GM23338 (cell line): Measurements from ENCODE around the gene ISOC2. TPM values are rescaled to one million over a fixed set of nuclear protein-coding genes. Genes with fewer than 3 reads are reported as not detected.

Experiments
- ATAC-seq: fragments of 200-7000 bp; cut with Tn5 transposase; 3 replicates; pipeline ENCODE4 v1.9.1; 2020
- DNase-seq: peaks from one replicate; pipeline ENCODE4 v3.0.0-alpha.2; 2015; ENCODE audit warnings: low spot score
- H2AFZ ChIP-seq: fragments of 200-600 bp; sonication (generic); 2 replicates; pipeline ENCODE4 v1.8.0; 2016; ENCODE audit warnings: antibody characterized with exemption, mild to moderate bottlenecking, moderate library complexity
- H3F3A ChIP-seq: fragments of 200-600 bp; sonication (generic); replicated peaks from 2 replicates; pipeline ENCODE4 v1.8.0; 2017; ENCODE audit warnings: antibody characterized with exemption, mixed run types, low read depth
- H3K27ac ChIP-seq: fragments of 200-600 bp; sonication (generic); 2 replicates; pipeline ENCODE4 v1.6.1; 2016; ENCODE audit warnings: low read depth
- H3K27me3 ChIP-seq: fragments of 200-600 bp; sonication (generic); 2 replicates; pipeline ENCODE4 v1.8.0; 2016; ENCODE audit warnings: mild to moderate bottlenecking, mixed run types, moderate library complexity; ENCODE audit not compliant: insufficient read depth
- H3K36me3 ChIP-seq: fragments of 200-600 bp; sonication (generic); 2 replicates; pipeline ENCODE4 v1.8.0; 2016; ENCODE audit warnings: mild to moderate bottlenecking; ENCODE audit not compliant: insufficient read depth
- H3K4me1 ChIP-seq: fragments of 200-600 bp; sonication (generic); 2 replicates; pipeline ENCODE4 v1.8.0; 2016; ENCODE audit warnings: mild to moderate bottlenecking, moderate library complexity; ENCODE audit not compliant: insufficient read depth
- H3K4me2 ChIP-seq: fragments of 200-600 bp; sonication (generic); 2 replicates; pipeline ENCODE4 v1.7.1; 2017; ENCODE audit warnings: mixed run types
- H3K4me3 ChIP-seq: fragments of 200-600 bp; sonication (generic); 2 replicates; pipeline ENCODE4 v1.6.1; 2016; ENCODE audit warnings: mixed run types
- H3K79me2 ChIP-seq: fragments of 200-600 bp; sonication (generic); replicated peaks from 2 replicates; pipeline ENCODE4 v1.8.0; 2017; ENCODE audit warnings: mild to moderate bottlenecking; ENCODE audit not compliant: insufficient read depth
- H3K9me2 ChIP-seq: fragments of 200-600 bp; sonication (generic); 2 replicates; pipeline ENCODE4 v1.8.0; 2017; ENCODE audit not compliant: insufficient read depth
- H4K20me1 ChIP-seq: fragments of 200-600 bp; sonication (generic); replicated peaks from 2 replicates; pipeline ENCODE4 v1.8.0; 2017; ENCODE audit warnings: mild to moderate bottlenecking; ENCODE audit not compliant: insufficient read depth
- H3K27ac Mint-ChIP-seq: 2 replicates; pipeline ENCODE4 v1.8.0; 2020; ENCODE audit warnings: inconsistent platforms, mild to moderate bottlenecking, moderate library complexity, mixed read lengths
- H3K27me3 Mint-ChIP-seq: 3 replicates; pipeline ENCODE4 v1.8.0; 2022; ENCODE audit warnings: low read depth, mild to moderate bottlenecking, moderate library complexity, mixed read lengths, inconsistent platforms; ENCODE audit not compliant: insufficient read depth, poor library complexity
- H3K36me3 Mint-ChIP-seq: 3 replicates; pipeline ENCODE4 v1.8.0; 2021; ENCODE audit warnings: low read depth, mild to moderate bottlenecking, inconsistent platforms, moderate library complexity, mixed read lengths
- H3K4me1 Mint-ChIP-seq: 3 replicates; pipeline ENCODE4 v1.8.0; 2020; ENCODE audit warnings: mild to moderate bottlenecking, inconsistent platforms, mixed read lengths
- H3K4me3 Mint-ChIP-seq: 3 replicates; pipeline ENCODE4 v1.8.0; 2021; ENCODE audit warnings: moderate library complexity, mild to moderate bottlenecking, inconsistent platforms, mixed read lengths
- H3K9me3 Mint-ChIP-seq: 3 replicates; pipeline ENCODE4 v1.8.0; 2020; ENCODE audit warnings: moderate library complexity, mild to moderate bottlenecking, inconsistent platforms, mixed read lengths
- CREB1 ChIP-seq: fragments of 250-450 bp; sonication (Bioruptor Pico); IDR thresholded peaks from 2 replicates; pipeline ENCODE4 v1.5.0; 2020; ENCODE audit warnings: low read depth, mild to moderate bottlenecking, moderate library complexity
- CTCF ChIP-seq, 2 experiments: fragments of 200-600 bp in 1 of 2; sonication (generic) in 1 of 2; conservative IDR thresholded peaks; 2 replicates each; pipeline versions ENCODE4 v1.5.1 to v1.6.1; 2016 to 2017; ENCODE audit warnings: antibody characterized with exemption in 2 of 2, low read depth in 2 of 2, mild to moderate bottlenecking in 2 of 2, moderate library complexity in 1 of 2
- ETS1 ChIP-seq: IDR thresholded peaks from 2 replicates; pipeline ENCODE4 v1.6.1; 2016; ENCODE audit warnings: antibody characterized with exemption
- JUNB ChIP-seq: IDR thresholded peaks from one replicate; pipeline ENCODE4 v1.6.1; 2016; ENCODE audit warnings: antibody characterized with exemption; ENCODE audit not compliant: unreplicated experiment
- NANOG ChIP-seq: IDR thresholded peaks from 2 replicates; pipeline ENCODE4 v1.6.1; 2016; ENCODE audit warnings: antibody characterized with exemption, borderline replicate concordance
- STAT1 ChIP-seq: IDR thresholded peaks from one replicate; pipeline ENCODE4 v1.6.1; 2016; ENCODE audit warnings: antibody characterized with exemption; ENCODE audit not compliant: unreplicated experiment
- ZNF114 ChIP-seq: fragments of 250-450 bp; sonication (Bioruptor Pico); IDR thresholded peaks from 2 replicates; pipeline ENCODE4 v1.5.0; 2020; ENCODE audit warnings: mild to moderate bottlenecking, moderate library complexity
- ZNF331 ChIP-seq: fragments of 250-450 bp; sonication (Bioruptor Pico); IDR thresholded peaks from 2 replicates; pipeline ENCODE4 v1.5.0; 2020; ENCODE audit warnings: low read depth, mild to moderate bottlenecking, moderate library complexity
- polyA plus RNA-seq: library from polyadenylated mRNA; unstranded; fragments of >200 nt; fragmentation: Nextera tagmentation; extraction: Ambion mirVana; gene quantifications from 2 replicates; pipeline ENCODE4 v1.2.1, GENCODE V29; 2016
- total RNA-seq: library from RNA; depleted of rRNA; stranded (reverse); fragments of >200 nt; shearing (Covaris generic); gene quantifications from 2 replicates; pipeline ENCODE4 v1.2.3, GENCODE V29; 2014
- TF ChIP-seq, protein P1 (sequence below): fragments of 250-450 bp; sonication (Bioruptor Pico); IDR thresholded peaks from 2 replicates; pipeline ENCODE4 v1.5.0; 2020; ENCODE audit warnings: mild to moderate bottlenecking, moderate library complexity

Gene ISOC2
- total and polyA plus RNA-seq, 2 experiments from 2014 or later = 62.6 to 85.2 TPM

- TF ChIP-seq ZNF331 (CRISPR knock-in tag) (no peak), CREB1 (CRISPR knock-in tag) (peak; percentile 99), CTCF (conservative IDR thresholded peaks at IDR 0.05; ENCODE audit: low read depth in 2 of 2) (peak; percentile 89 to 99), STAT1 (no peak), JUNB (no peak)
- peak; percentile 95 for DNase-seq
- no peaks in the 10 kb centered on the region for H3K36me3 ChIP-seq
- no peaks in the 10 kb centered on the region for H4K20me1 ChIP-seq
- no peaks in the 10 kb centered on the region for H3F3A ChIP-seq
- Mint-ChIP-seq H3K4me3 (peak overlapping the region; percentile 39), H3K27ac (no peak overlapping the region), H3K36me3 (peaks cover 15% of the 10 kb centered on the region), H3K27me3 (peaks cover 41% of the 10 kb centered on the region), H3K9me3 (peaks cover 21% of the 10 kb centered on the region), H3K4me1 (no peaks in the 10 kb centered on the region)
- H3K79me2 ChIP-seq = no peaks in the 10 kb centered on the region
- H3K27ac ChIP-seq = no peak overlapping the region
- H3K9me2 ChIP-seq = no peaks in the 10 kb centered on the region
- peak overlapping the region; percentile 37; the same call in 1 of the 2 replicates for H3K4me2 ChIP-seq
- H3K4me1 ChIP-seq = no peaks in the 10 kb centered on the region
- ATAC-seq = peak; percentile 97
- peaks cover 32% of the 10 kb centered on the region for H3K27me3 ChIP-seq
- H3K4me3 ChIP-seq = peak overlapping the region; percentile 24; the same call in 1 of the 2 replicates
- H2AFZ ChIP-seq = peak overlapping the region; percentile 96; the same call in 1 of the 2 replicates
Observed at GRCh38 chr19:55503502-55504251, 42.2 kb upstream of the ISOC2 start.

DNA sequence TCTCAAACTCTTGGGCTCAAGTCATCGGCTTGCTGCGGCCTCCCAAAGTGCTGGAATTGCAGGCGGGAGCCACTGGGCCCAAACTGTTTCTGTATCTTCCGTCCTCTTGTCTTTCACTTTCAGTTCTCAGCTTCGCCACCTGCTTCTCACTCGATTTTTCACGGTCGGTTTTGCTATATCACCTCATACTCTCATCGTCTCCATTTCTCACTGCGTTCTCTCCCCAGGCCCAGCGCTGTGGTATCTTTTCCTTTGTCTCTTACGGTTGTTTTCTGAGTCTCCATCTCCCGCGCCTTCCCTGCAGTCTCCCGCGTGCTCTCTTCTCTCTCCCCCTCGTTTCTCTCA lies 41.7 kb upstream of the ISOC2 start:
- H3F3A ChIP-seq = no peaks in the 10 kb centered on the region
- H3K27ac ChIP-seq = no peak overlapping the region
- Mint-ChIP-seq H3K9me3 (peaks cover 21% of the 10 kb centered on the region), H3K27me3 (peaks cover 41% of the 10 kb centered on the region), H3K4me1 (no peaks in the 10 kb centered on the region), H3K36me3 (peaks cover 15% of the 10 kb centered on the region), H3K27ac (no peak overlapping the region), H3K4me3 (no peak overlapping the region; the same call in 2 of the 3 replicates)
- no peaks in the 10 kb centered on the region for H3K9me2 ChIP-seq
- H3K79me2 ChIP-seq = no peaks in the 10 kb centered on the region
- H3K27me3 ChIP-seq = peaks cover 32% of the 10 kb centered on the region
- H3K36me3 ChIP-seq = no peaks in the 10 kb centered on the region
- no peak overlapping the region for H3K4me3 ChIP-seq
- peak overlapping the region; percentile 96; the same call in 1 of the 2 replicates for H2AFZ ChIP-seq
- ATAC-seq (no peak), DNase-seq (no peak)
- H4K20me1 ChIP-seq = no peaks in the 10 kb centered on the region
- H3K4me1 ChIP-seq = no peaks in the 10 kb centered on the region
- H3K4me2 ChIP-seq = no peak overlapping the region
- no peak for TF ChIP-seq CTCF (conservative IDR thresholded peaks at IDR 0.05; ENCODE audit: low read depth in 2 of 2)
- no peak for TF ChIP-seq JUNB
- TF ChIP-seq ZNF331 (CRISPR knock-in tag) = no peak
- TF ChIP-seq CREB1 (CRISPR knock-in tag) = no peak
- TF ChIP-seq, protein P1, sequence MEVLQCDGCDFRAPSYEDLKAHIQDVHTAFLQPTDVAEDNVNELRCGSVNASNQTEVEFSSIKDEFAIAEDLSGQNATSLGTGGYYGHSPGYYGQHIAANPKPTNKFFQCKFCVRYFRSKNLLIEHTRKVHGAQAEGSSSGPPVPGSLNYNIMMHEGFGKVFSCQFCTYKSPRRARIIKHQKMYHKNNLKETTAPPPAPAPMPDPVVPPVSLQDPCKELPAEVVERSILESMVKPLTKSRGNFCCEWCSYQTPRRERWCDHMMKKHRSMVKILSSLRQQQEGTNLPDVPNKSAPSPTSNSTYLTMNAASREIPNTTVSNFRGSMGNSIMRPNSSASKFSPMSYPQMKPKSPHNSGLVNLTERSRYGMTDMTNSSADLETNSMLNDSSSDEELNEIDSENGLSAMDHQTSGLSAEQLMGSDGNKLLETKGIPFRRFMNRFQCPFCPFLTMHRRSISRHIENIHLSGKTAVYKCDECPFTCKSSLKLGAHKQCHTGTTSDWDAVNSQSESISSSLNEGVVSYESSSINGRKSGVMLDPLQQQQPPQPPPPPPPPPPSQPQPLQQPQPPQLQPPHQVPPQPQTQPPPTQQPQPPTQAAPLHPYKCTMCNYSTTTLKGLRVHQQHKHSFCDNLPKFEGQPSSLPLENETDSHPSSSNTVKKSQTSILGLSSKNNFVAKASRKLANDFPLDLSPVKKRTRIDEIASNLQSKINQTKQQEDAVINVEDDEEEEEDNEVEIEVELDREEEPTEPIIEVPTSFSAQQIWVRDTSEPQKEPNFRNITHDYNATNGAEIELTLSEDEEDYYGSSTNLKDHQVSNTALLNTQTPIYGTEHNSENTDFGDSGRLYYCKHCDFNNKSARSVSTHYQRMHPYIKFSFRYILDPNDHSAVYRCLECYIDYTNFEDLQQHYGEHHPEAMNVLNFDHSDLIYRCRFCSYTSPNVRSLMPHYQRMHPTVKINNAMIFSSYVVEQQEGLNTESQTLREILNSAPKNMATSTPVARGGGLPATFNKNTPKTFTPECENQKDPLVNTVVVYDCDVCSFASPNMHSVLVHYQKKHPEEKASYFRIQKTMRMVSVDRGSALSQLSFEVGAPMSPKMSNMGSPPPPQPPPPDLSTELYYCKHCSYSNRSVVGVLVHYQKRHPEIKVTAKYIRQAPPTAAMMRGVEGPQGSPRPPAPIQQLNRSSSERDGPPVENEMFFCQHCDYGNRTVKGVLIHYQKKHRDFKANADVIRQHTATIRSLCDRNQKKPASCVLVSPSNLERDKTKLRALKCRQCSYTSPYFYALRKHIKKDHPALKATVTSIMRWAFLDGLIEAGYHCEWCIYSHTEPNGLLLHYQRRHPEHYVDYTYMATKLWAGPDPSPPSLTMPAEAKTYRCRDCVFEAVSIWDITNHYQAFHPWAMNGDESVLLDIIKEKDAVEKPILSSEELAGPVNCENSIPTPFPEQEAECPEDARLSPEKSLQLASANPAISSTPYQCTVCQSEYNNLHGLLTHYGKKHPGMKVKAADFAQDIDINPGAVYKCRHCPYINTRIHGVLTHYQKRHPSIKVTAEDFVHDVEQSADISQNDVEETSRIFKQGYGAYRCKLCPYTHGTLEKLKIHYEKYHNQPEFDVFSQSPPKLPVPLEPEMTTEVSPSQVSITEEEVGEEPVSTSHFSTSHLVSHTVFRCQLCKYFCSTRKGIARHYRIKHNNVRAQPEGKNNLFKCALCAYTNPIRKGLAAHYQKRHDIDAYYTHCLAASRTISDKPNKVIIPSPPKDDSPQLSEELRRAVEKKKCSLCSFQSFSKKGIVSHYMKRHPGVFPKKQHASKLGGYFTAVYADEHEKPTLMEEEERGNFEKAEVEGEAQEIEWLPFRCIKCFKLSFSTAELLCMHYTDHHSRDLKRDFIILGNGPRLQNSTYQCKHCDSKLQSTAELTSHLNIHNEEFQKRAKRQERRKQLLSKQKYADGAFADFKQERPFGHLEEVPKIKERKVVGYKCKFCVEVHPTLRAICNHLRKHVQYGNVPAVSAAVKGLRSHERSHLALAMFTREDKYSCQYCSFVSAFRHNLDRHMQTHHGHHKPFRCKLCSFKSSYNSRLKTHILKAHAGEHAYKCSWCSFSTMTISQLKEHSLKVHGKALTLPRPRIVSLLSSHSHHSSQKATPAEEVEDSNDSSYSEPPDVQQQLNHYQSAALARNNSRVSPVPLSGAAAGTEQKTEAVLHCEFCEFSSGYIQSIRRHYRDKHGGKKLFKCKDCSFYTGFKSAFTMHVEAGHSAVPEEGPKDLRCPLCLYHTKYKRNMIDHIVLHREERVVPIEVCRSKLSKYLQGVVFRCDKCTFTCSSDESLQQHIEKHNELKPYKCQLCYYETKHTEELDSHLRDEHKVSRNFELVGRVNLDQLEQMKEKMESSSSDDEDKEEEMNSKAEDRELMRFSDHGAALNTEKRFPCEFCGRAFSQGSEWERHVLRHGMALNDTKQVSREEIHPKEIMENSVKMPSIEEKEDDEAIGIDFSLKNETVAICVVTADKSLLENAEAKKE (CRISPR knock-in tag) = no peak
- TF ChIP-seq ETS1 = no peak
- TF ChIP-seq NANOG = no peak
- no peak for TF ChIP-seq ZNF114 (CRISPR knock-in tag)
